Adrenal gland (tissue), 5 donors: ENCODE data around the gene DYRK1A.

Experiments used
- CTCF ChIP-seq, 6 experiments: fragments of 450-650 bp in 4 of 6; fragments of 200-600 bp in 2 of 6; sonication (generic) in 1 of 6; IDR thresholded peaks; 1 replicate in 5 of 6; 2 replicates in 1 of 6; pipeline versions ENCODE4 v1.5.1 to v1.8.0; 2016 to 2021; ENCODE audit warnings: antibody characterized with exemption in 6 of 6, mild to moderate bottlenecking in 2 of 6, moderate library complexity in 1 of 6
- POLR2A ChIP-seq, 2 donors: fragments of 450-650 bp; IDR thresholded peaks; one replicate each; pipeline ENCODE4 v1.6.1; 2017; ENCODE audit warnings: antibody characterized with exemption in 2 of 2, mild to moderate bottlenecking in 2 of 2, moderate library complexity in 1 of 2
- donor health status: DM: no; HTN: no; CAD: no.

GRCh38 chr21:37462087-37462861 is 95.7 kb downstream of the DYRK1A start:
- TF ChIP-seq CTCF (IDR thresholded peaks at IDR 0.05) (no peak), POLR2A (IDR thresholded peaks at IDR 0.05) (no peak)
